Stimulated activated CD8-positive, alpha-beta memory T cell treated with anti-CD3 and anti-CD28 coated beads, Interleukin-12 subunit alpha, Interleukin-12 subunit beta, amount 100 ng/mL, for 24 hours (primary cell): ENCODE measurements around the gene COL4A2.

Experiments used
- DNase-seq: peaks from one replicate; pipeline ENCODE4 v3.0.0-alpha.2; 2020; ENCODE audit errors: extremely low read depth

The COL4A2 gene

GRCh38 chr13:110322126-110322827 lies 15.2 kb downstream of the COL4A2 start:
- DNase-seq: no peak

GRCh38 chr13:110322828-110323171 lies 15.7 kb downstream of the COL4A2 start:
- no peak for DNase-seq

GRCh38 chr13:110323172-110323891 lies 16.2 kb downstream of the COL4A2 start:
- DNase-seq: no peak

- no peak for DNase-seq
Observed at GRCh38 chr13:110324026-110324749, 17.1 kb downstream of the COL4A2 start.

GRCh38 chr13:110326263-110326904 lies 19.3 kb downstream of the COL4A2 start:
- DNase-seq: no peak

GRCh38 chr13:110327051-110327721 lies 20.1 kb downstream of the COL4A2 start:
- DNase-seq: no peak

DNA sequence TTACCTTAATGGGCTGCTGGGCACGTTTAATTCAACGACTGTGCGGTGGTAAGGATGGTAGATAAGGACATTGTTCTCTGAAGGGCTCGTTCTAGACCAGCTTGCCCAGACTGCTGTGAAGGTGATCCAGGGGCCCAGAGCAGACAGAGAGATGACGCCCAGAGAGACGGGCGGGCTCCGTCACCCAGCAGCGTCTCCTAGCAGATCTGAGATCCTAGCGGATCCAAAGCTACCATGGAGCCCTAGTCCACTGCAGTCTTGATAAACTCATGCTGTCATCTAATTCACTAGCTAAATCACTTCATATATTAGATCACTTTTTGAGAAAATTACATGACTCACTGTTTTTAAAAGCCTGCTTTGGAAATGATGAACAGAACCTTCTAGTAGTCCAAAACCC lies 21.5 kb downstream of the COL4A2 start:
- no peak for DNase-seq

GRCh38 chr13:110329258-110329657 lies 22.2 kb downstream of the COL4A2 start:
- DNase-seq: no peak

DNA sequence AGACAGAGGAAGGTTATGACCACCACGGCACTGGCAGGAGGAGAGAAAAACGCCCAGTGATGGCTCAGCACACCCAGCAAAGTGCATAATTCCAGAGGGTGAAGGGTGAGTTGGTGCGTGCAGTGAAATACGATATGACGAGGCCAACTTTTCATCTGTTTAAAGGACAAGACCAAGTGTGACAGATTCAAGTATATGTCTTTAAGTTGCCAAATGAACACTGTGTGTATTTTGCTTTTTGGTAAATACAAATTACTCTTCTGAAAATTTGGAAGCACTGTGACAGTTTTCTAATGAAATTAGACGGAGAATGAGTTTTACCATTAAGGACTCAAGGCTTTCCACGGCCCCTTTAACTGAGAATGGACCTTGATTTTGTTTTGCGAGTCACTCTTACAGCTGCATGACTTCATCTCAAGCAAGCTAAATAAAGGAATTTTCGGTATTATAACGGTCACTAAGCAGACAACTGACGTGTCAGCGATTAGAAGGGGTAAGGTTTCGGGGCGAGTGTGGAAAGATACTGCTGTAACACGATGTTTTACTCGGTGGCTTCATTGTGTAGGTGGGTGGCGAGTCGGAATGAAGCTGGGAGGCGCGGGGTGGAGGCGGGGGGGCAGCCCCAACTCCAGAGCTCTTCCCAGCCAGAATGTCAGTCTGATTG lies 22.8 kb downstream of the COL4A2 start:
- DNase-seq: no peak

- no peak for DNase-seq
Observed at GRCh38 chr13:110330491-110331011, 23.5 kb downstream of the COL4A2 start.

GRCh38 chr13:110331362-110331761 lies 24.3 kb downstream of the COL4A2 start:
- DNase-seq: no peak

GRCh38 chr13:110332750-110333149 lies 25.7 kb downstream of the COL4A2 start:
- DNase-seq: no peak

GRCh38 chr13:110333837-110334236 lies 26.8 kb downstream of the COL4A2 start:
- DNase-seq: no peak

GRCh38 chr13:110334256-110334655 lies 27.2 kb downstream of the COL4A2 start:
- no peak for DNase-seq

DNA sequence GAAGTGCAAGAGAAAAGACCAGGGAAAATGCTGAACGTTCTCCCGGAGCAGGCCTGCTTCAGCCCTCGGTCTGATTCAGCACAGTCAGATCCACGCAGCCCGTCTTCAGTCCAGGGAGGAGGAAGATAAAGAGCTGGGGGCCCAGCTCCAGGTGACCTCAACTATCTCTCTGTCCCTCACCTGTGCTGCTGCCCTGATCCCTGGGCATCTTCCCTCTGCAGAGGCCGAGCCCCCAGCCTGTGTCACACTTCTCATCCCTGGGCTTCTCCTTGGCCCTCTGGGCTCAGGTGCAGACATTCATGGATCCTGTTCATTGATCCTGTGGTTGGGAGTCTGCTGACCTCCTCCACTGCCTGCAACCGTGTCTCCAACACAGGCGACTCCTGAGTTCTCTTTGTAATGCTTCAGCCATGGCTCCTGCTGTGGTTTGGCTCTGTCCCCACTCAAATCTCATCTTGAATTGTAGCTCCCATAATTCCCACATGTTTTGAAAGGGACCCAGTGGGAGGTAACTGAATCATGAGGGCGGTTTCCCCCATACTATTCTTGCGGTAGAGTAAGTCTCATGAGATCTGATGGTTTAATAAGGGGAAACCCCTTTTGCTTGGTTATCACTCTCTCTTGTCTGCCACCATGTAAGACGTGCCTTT lies 27.9 kb downstream of the COL4A2 start:
- no peak for DNase-seq

- no peak for DNase-seq
Observed at GRCh38 chr13:110336108-110336507, 29.0 kb downstream of the COL4A2 start.

DNA sequence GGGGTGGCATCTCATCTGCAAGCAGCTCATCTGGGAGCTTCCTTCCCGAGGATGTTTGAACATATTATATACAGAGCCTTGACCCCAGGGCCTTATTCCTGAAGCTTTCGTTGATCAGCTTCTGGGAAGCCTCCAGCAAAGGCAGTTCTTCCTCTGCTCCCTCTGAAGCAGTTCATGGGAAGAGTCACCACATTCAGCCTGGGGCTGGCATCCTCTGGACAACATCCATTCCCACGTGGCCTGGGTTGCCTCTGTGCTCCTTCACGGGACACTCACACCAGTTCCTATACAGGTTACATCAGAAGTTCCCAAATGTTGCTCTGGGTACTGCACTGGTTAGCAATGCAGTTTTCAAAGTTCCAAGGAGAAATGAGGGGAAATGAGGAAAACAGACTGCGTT lies 29.6 kb downstream of the COL4A2 start:
- no peak for DNase-seq

DNA sequence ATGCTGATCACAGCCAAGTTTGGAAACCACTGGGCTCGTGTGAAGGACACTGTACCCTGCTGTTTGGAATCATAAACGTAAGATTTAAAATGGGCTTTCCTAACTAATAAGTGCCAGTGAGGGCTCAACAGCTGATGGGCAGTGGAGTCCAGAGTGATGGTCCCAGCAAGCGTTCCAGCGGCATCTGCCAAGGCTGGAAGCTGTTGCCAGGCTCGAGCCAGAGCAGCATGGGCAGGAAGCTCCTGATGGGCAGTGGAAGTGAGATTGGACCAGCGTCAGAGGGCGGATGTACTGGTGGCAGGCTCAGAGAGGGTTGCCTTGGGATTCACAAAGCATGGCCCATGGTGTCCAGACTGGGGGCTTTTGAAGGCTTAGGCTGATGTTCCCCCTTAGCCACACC lies 30.2 kb downstream of the COL4A2 start:
- DNase-seq: no peak

GRCh38 chr13:110338441-110339101 lies 31.5 kb downstream of the COL4A2 start:
- DNase-seq: no peak

GRCh38 chr13:110339263-110339662 lies 32.2 kb downstream of the COL4A2 start:
- no peak for DNase-seq
